T-helper 1 cell treated with Interleukin-12 subunit alpha and Interleukin-12 subunit beta and Interleukin-4 antibody, amounts not matched to agents 30 ng/mL and 1 ng/mL, for 36 hours (primary cell): ENCODE measurements around the gene FOXE1. TPM values are rescaled to one million over a fixed set of nuclear protein-coding genes. Genes with fewer than 3 reads are reported as not detected.

Source experiments
- intact Hi-C: fragments of 100-400 bp; cut with micrococcal nuclease; formaldehyde crosslinking; loops from one replicate; pipeline ENCODE4 v1.15.1; 2024
- total RNA-seq: library from RNA; stranded (reverse); gene quantifications from 2 replicates; pipeline ENCODE4 v1.2.3, GENCODE V29; 2022

FOXE1 gene
- total RNA-seq, 1 donor from 2014 or later = not detected

GRCh38 chr9:97848215-97848479 is 4.9 kb upstream of the FOXE1 start:
- intact Hi-C loops = no loop called here

GRCh38 chr9:97848480-97849237 is 4.4 kb upstream of the FOXE1 start:
- intact Hi-C loops = no loop called here

GRCh38 chr9:97849980-97850379 is 3.0 kb upstream of the FOXE1 start:
- intact Hi-C loops = loop anchor here (5.0 kb wide), 2 partner anchors 48 to 153 kb away; partner anchors contain the start of gene XPA

- intact Hi-C loops = loop anchor here (5.0 kb wide), 2 partner anchors 49 to 154 kb away; partner anchors contain the start of gene XPA
Observed at GRCh38 chr9:97850746-97851445, 2.1 kb upstream of the FOXE1 start.

GRCh38 chr9:97851446-97851883 is 1.6 kb upstream of the FOXE1 start:
- intact Hi-C loops = loop anchor here (5.0 kb wide), 2 partner anchors 49 to 154 kb away; partner anchors contain the start of gene XPA

- intact Hi-C loops = loop anchor here (5.0 kb wide), 2 partner anchors 50 to 155 kb away; partner anchors contain the start of gene XPA
Observed at GRCh38 chr9:97852001-97852398, 1.0 kb upstream of the FOXE1 start.

GRCh38 chr9:97852399-97853055 is 499 bp upstream of the FOXE1 start:
- intact Hi-C loops = loop anchor here (5.0 kb wide), 2 partner anchors 50 to 155 kb away; partner anchors contain the start of gene XPA

GRCh38 chr9:97853844-97854695 is 1.0 kb downstream of the FOXE1 start:
- intact Hi-C loops = loop anchor here (1.0 to 5.0 kb wide), 3 partner anchors 52 to 157 kb away; partner anchors contain the start of gene XPA

- intact Hi-C loops = loop anchor here (1.0 to 5.0 kb wide), 3 partner anchors 53 to 158 kb away; partner anchors contain the start of gene XPA
Observed at GRCh38 chr9:97854696-97855485, 1.9 kb downstream of the FOXE1 start.

GRCh38 chr9:97855486-97855875 is 2.5 kb downstream of the FOXE1 start:
- intact Hi-C loops = no loop called here

- intact Hi-C loops = no loop called here
Observed at GRCh38 chr9:97855899-97856298, 2.9 kb downstream of the FOXE1 start.

GRCh38 chr9:97856857-97857605 is 4.0 kb downstream of the FOXE1 start:
- intact Hi-C loops = no loop called here

- intact Hi-C loops = no loop called here
Observed at GRCh38 chr9:97857606-97858392, 4.8 kb downstream of the FOXE1 start.

- intact Hi-C loops = no loop called here
Observed at GRCh38 chr9:97858393-97858713, 5.3 kb downstream of the FOXE1 start.

- intact Hi-C loops = no loop called here
Observed at GRCh38 chr9:97858826-97859225, 5.8 kb downstream of the FOXE1 start.

GRCh38 chr9:97859346-97859745 is 6.3 kb downstream of the FOXE1 start:
- intact Hi-C loops = no loop called here

GRCh38 chr9:97860451-97861147 is 7.6 kb downstream of the FOXE1 start:
- intact Hi-C loops = no loop called here

- intact Hi-C loops = no loop called here
Observed at GRCh38 chr9:97861148-97861475, 8.1 kb downstream of the FOXE1 start.
